CD14-positive monocyte (primary cell): ENCODE measurements around the gene KCNAB1. TPM values are rescaled to one million over a fixed set of nuclear protein-coding genes. Genes with fewer than 3 reads are reported as not detected.

ENCODE experiments used
- DNase-seq, 3 donors: peaks; one replicate each; pipeline ENCODE4 v3.0.0-alpha.2; 2011 to 2022
- H2AFZ ChIP-seq: 2 replicates; pipeline ENCODE4 v1.6.0; 2012; ENCODE audit warnings: mild to moderate bottlenecking, low read depth, low read length, inconsistent platforms; ENCODE audit not compliant: insufficient read depth, poor library complexity, severe bottlenecking
- H3K27ac ChIP-seq, 2 donors: 1 replicate in 1 of 2; 2 replicates in 1 of 2; pipeline ENCODE4 v1.5.1; 2012 to 2013; ENCODE audit warnings: low read length in 2 of 2, control low read depth in 1 of 2, inconsistent platforms in 1 of 2, low read depth in 1 of 2, mild to moderate bottlenecking in 1 of 2
- H3K27me3 ChIP-seq, 2 donors: one replicate each; pipeline versions ENCODE4 v1.6.0 to v1.6.1; 2011 to 2013; ENCODE audit warnings: low read length in 2 of 2; ENCODE audit not compliant: control insufficient read depth in 2 of 2, insufficient read depth in 2 of 2
- H3K36me3 ChIP-seq, 2 donors: replicated peaks in 1 of 2; 1 replicate in 1 of 2; 2 replicates in 1 of 2; pipeline versions ENCODE4 v1.5.1 to v1.6.1; 2012 to 2013; ENCODE audit warnings: low read length in 2 of 2, control low read depth in 1 of 2, inconsistent platforms in 1 of 2, mild to moderate bottlenecking in 1 of 2; ENCODE audit not compliant: insufficient read depth in 2 of 2, control insufficient read depth in 1 of 2
- H3K4me1 ChIP-seq, 2 donors: 1 replicate in 1 of 2; 2 replicates in 1 of 2; pipeline versions ENCODE4 v1.5.1 to v1.6.1; 2012 to 2013; ENCODE audit warnings: low read length in 2 of 2, control low read depth in 1 of 2, inconsistent platforms in 1 of 2, mild to moderate bottlenecking in 1 of 2, moderate library complexity in 1 of 2; ENCODE audit not compliant: insufficient read depth in 2 of 2, control insufficient read depth in 1 of 2
- H3K4me2 ChIP-seq: replicated peaks from 2 replicates; pipeline ENCODE3; 2012; ENCODE audit warnings: low read length, moderate library complexity, mild to moderate bottlenecking; ENCODE audit not compliant: poor library complexity, severe bottlenecking; ENCODE audit errors: extremely low read depth
- H3K4me3 ChIP-seq, 3 experiments: fragments of 200-600 bp in 1 of 3; sonication (generic) in 1 of 3; replicated peaks in 1 of 3; 1 replicate in 2 of 3; 2 replicates in 1 of 3; pipeline ENCODE4 v1.5.1; 2011 to 2013; ENCODE audit warnings: low read length in 3 of 3, mild to moderate bottlenecking in 3 of 3, control low read depth in 2 of 3, low read depth in 2 of 3, inconsistent platforms in 1 of 3, moderate library complexity in 1 of 3
- H3K79me2 ChIP-seq: 2 replicates; pipeline ENCODE4 v1.6.0; 2012; ENCODE audit warnings: mild to moderate bottlenecking, control low read depth, inconsistent platforms, low read length, moderate library complexity; ENCODE audit not compliant: insufficient read depth
- H3K9ac ChIP-seq: 2 replicates; pipeline ENCODE4 v1.6.0; 2017; ENCODE audit warnings: low read length, mild to moderate bottlenecking; ENCODE audit not compliant: insufficient read depth, poor library complexity, severe bottlenecking
- H3K9me3 ChIP-seq, 2 donors: replicated peaks in 1 of 2; 1 replicate in 1 of 2; 2 replicates in 1 of 2; pipeline versions ENCODE4 v1.5.1 to v1.6.1; 2012 to 2013; ENCODE audit warnings: low read length in 2 of 2, control low read depth in 1 of 2; ENCODE audit not compliant: control insufficient read depth in 1 of 2, insufficient read depth in 1 of 2
- H4K20me1 ChIP-seq: 2 replicates; pipeline ENCODE4 v1.6.0; 2012; ENCODE audit warnings: mild to moderate bottlenecking, low read length, control low read depth, moderate library complexity; ENCODE audit not compliant: insufficient read depth
- H3K27ac Mint-ChIP-seq, 7 donors: one replicate each; pipeline ENCODE4 v1.8.0; 2020; ENCODE audit warnings: mild to moderate bottlenecking in 7 of 7, mixed read lengths in 7 of 7, moderate library complexity in 6 of 7, inconsistent platforms in 2 of 7
- H3K27me3 Mint-ChIP-seq, 3 donors: one replicate each; pipeline ENCODE4 v1.8.0; 2021 to 2022; ENCODE audit warnings: low read depth in 3 of 3, mild to moderate bottlenecking in 3 of 3, mixed read lengths in 3 of 3, moderate library complexity in 3 of 3, inconsistent platforms in 1 of 3
- H3K36me3 Mint-ChIP-seq, 2 donors: one replicate each; pipeline ENCODE4 v1.8.0; 2020; ENCODE audit warnings: mixed read lengths in 2 of 2, inconsistent platforms in 1 of 2, mild to moderate bottlenecking in 1 of 2
- H3K4me1 Mint-ChIP-seq: one replicate; pipeline ENCODE4 v1.8.0; 2020; ENCODE audit warnings: mild to moderate bottlenecking, mixed read lengths
- H3K4me3 Mint-ChIP-seq, 2 donors: one replicate each; pipeline ENCODE4 v1.8.0; 2020; ENCODE audit warnings: mild to moderate bottlenecking in 2 of 2, mixed read lengths in 2 of 2, moderate library complexity in 1 of 2
- H3K9me3 Mint-ChIP-seq, 7 donors: one replicate each; pipeline ENCODE4 v1.8.0; 2020 to 2022; ENCODE audit warnings: mixed read lengths in 7 of 7, mild to moderate bottlenecking in 6 of 7, moderate library complexity in 6 of 7, inconsistent platforms in 2 of 7
- WGBS: methylation state at CpG from one replicate; pipeline ENCODE4 v1.1.5; 2013; ENCODE audit warnings: missing lambda C conversion rate; ENCODE audit not compliant: insufficient coverage; 5-methylcytosine and 5-hydroxymethylcytosine counted together
- intact Hi-C, 2 donors: fragments of 100-400 bp; cut with micrococcal nuclease; formaldehyde crosslinking; loops; one replicate each; pipeline versions ENCODE4 v1.15.0 to v1.15.1; 2023
- polyA plus RNA-seq, 3 donors: library from polyadenylated mRNA; depleted of rRNA in 1 of 3; unstranded in 2 of 3; stranded (reverse) in 1 of 3; fragments of 300-500 nt in 2 of 3; fragments of >200 nt in 1 of 3; fragmentation: Illumina TruSeq in 2 of 3; gene quantifications; 1 replicate in 2 of 3; 2 replicates in 1 of 3; pipeline ENCODE4 v1.2.3, GENCODE V29; 2012 to 2021
- TF ChIP-seq, protein P1 (sequence below): fragments of 200-600 bp; IDR thresholded peaks from one replicate; pipeline ENCODE4 v1.8.0; 2022; ENCODE audit warnings: antibody characterized with exemption, mild to moderate bottlenecking

Gene KCNAB1
- polyA plus RNA-seq, 3 donors, result 0.08 to 0.14 TPM; not detected in 1

DNA sequence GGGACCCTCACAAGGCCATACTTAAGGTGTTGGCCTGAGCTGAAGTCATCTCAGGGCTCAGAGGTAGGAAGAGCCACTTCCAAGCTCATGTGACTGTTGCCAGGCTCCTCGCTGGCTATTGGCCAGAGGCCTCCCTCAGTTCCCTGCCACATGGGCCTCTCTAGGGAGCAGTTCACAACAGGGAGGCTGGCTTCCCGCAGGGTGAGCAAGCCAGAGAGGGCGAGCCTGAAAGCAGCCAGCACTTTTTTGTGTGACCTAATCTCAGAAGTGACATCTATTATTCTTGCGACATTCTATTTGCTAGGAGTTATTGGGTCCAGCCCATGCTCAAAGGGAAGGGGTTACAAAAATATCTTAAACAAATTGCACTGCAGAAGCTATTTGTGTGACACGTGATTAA is 233.2 kb downstream of the KCNAB1 start:
- H3K27ac Mint-ChIP-seq, result no peak overlapping the region
- H3K36me3 Mint-ChIP-seq, result no peaks in the 10 kb centered on the region
- H3K9me3 ChIP-seq, result no peaks in the 10 kb centered on the region
- no peak overlapping the region for H3K4me3 Mint-ChIP-seq
- H3K27ac ChIP-seq, result no peak overlapping the region
- H3K36me3 ChIP-seq, result no peaks in the 10 kb centered on the region
- H3K79me2 ChIP-seq, result no peaks in the 10 kb centered on the region
- H3K4me2 ChIP-seq, result no peak overlapping the region
- TF ChIP-seq, protein P1, sequence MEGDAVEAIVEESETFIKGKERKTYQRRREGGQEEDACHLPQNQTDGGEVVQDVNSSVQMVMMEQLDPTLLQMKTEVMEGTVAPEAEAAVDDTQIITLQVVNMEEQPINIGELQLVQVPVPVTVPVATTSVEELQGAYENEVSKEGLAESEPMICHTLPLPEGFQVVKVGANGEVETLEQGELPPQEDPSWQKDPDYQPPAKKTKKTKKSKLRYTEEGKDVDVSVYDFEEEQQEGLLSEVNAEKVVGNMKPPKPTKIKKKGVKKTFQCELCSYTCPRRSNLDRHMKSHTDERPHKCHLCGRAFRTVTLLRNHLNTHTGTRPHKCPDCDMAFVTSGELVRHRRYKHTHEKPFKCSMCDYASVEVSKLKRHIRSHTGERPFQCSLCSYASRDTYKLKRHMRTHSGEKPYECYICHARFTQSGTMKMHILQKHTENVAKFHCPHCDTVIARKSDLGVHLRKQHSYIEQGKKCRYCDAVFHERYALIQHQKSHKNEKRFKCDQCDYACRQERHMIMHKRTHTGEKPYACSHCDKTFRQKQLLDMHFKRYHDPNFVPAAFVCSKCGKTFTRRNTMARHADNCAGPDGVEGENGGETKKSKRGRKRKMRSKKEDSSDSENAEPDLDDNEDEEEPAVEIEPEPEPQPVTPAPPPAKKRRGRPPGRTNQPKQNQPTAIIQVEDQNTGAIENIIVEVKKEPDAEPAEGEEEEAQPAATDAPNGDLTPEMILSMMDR, result no peak
- intact Hi-C loops, result no loop called here
- no peak overlapping the region for H3K4me3 ChIP-seq
- H3K4me1 ChIP-seq, result no peaks in the 10 kb centered on the region
- H3K9ac ChIP-seq, result no peak overlapping the region
- no peak overlapping the region for H2AFZ ChIP-seq
- no peaks in the 10 kb centered on the region for H3K27me3 ChIP-seq
- 91% methylated on average over 4 of the region's 5 CpGs for WGBS
- peaks cover 0 to 2% (median 0%) of the 10 kb centered on the region in 7 donors for H3K9me3 Mint-ChIP-seq
- DNase-seq, result no peak
- peaks cover 2 to 6% (median 5%) of the 10 kb centered on the region in 3 donors for H3K27me3 Mint-ChIP-seq
- peaks cover 3% of the 10 kb centered on the region for H3K4me1 Mint-ChIP-seq
- H4K20me1 ChIP-seq, result no peaks in the 10 kb centered on the region

DNA sequence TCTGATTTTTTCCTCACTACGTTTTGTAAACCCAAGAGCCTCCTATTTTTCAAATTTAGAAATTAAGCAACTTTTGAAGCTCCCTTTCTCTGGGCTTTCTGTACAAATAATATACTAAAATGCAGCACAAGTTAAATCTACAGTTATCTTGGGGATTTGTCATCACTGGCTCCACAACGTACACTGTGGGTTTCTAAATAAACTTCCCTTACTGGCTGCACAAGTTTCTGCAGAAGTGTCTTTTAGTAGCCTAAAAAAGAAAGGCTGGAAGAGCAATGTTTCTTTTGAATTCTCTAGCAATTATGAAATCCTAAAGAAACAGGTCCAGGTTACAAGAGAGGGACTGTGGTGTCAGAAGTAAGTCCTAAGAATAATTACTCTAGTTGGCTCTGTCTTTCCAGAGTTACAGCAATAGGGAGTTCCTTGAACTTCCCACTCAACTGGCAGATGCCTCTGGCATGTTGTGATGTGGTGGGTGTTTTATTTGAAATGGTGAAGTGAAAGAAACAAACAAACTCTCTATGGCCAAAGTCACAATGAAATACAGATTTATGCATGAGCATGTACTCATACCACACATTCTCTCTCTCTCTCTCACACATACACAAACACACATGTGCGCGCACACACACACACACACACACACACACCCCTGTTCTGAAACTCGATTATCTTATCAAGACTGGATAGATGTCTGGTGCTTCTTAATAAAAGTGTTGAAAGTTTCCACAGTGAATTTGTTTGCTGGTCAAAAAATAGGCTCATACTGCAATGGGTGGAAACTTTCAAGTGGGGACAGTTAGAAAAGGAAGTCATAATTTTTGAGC is 236.4 kb downstream of the KCNAB1 start:
- Histone ChIP-seq H3K27me3 (no peaks in the 10 kb centered on the region), H4K20me1 (no peaks in the 10 kb centered on the region), H3K27ac (no peak overlapping the region), H3K4me1 (no peaks in the 10 kb centered on the region), H3K4me2 (no peak overlapping the region), H3K9ac (no peak overlapping the region), H3K79me2 (no peaks in the 10 kb centered on the region), H3K4me3 (no peak overlapping the region), H3K36me3 (no peaks in the 10 kb centered on the region), H3K9me3 (no peaks in the 10 kb centered on the region), H2AFZ (peak overlapping the region; percentile 34)
- H3K27ac Mint-ChIP-seq, result no peak overlapping the region
- H3K9me3 Mint-ChIP-seq, result peaks cover 0 to 1% (median 0%) of the 10 kb centered on the region in 7 donors
- TF ChIP-seq, protein P1, result no peak
- H3K36me3 Mint-ChIP-seq, result no peaks in the 10 kb centered on the region
- H3K4me1 Mint-ChIP-seq, result peaks cover 3% of the 10 kb centered on the region
- no CpG with 5 or more reads among the region's 5 CpGs for WGBS
- intact Hi-C loops, result no loop called here
- DNase-seq, result no peak
- H3K4me3 Mint-ChIP-seq, result no peak overlapping the region
- peaks cover 3 to 6% (median 5%) of the 10 kb centered on the region in 3 donors for H3K27me3 Mint-ChIP-seq
